Measurements from ENCODE around the gene ZNF592. TPM values are rescaled to one million over a fixed set of nuclear protein-coding genes. Genes with fewer than 3 reads are reported as not detected.

The ZNF592 gene
- total and polyA plus RNA-seq, 9 of the 15 experiments (the other 6 are each of a cell fraction or from before 2014, with no cell fraction given), result 0.88 to 23.8 (median 7.4) TPM

- FAIRE-seq, result no peak
- H3K9ac ChIP-seq (ENCODE audit: insufficient read depth in 1 of 2, low read depth in 2 of 2, low read length in 2 of 2), result no peak overlapping the region
- BruUV-seq (replicated peaks), result no TSS peak
- in situ Hi-C loops (cut with MboI), result no loop called here
- no peak overlapping the region for H3K4me3 ChIP-seq
- no peaks in the 10 kb centered on the region for H3K27me3 ChIP-seq (ENCODE audit: control insufficient read depth in 2 of 2, insufficient read depth in 2 of 2, low read length in 2 of 2)
- TF ChIP-seq ZNF699 (CRISPR knock-in tag; IDR thresholded peaks at IDR 0.05; ENCODE audit: insufficient replicate concordance), result no peak
- TF ChIP-seq POLR2H (tag; IDR thresholded peaks at IDR 0.05; ENCODE audit: low read depth), result no peak
- TF ChIP-seq ZNF282 (CRISPR knock-in tag; IDR thresholded peaks at IDR 0.05), result no peak
- no peak for TF ChIP-seq CHAMP1 (IDR thresholded peaks at IDR 0.05)
- TF ChIP-seq POLR2G (IDR thresholded peaks at IDR 0.05; ENCODE audit: low read depth, low read length), result no peak
- no peak for TF ChIP-seq GABPB1 (CRISPR knock-in tag; IDR thresholded peaks at IDR 0.05)
- TF ChIP-seq, protein P1, sequence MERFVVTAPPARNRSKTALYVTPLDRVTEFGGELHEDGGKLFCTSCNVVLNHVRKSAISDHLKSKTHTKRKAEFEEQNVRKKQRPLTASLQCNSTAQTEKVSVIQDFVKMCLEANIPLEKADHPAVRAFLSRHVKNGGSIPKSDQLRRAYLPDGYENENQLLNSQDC (CRISPR knock-in tag; IDR thresholded peaks at IDR 0.05), result no peak
- TF ChIP-seq ASH1L (IDR thresholded peaks at IDR 0.05; ENCODE audit: borderline replicate concordance, low read depth, partially characterized antibody), result no peak
- no peak for TF ChIP-seq RNF219 (CRISPR knock-in tag; IDR thresholded peaks at IDR 0.05)
- no peak for TF ChIP-seq SRSF7 (optimal IDR thresholded peaks at IDR 0.05; ENCODE audit: low read depth, low read length)
- no peak for TF ChIP-seq ZFP30 (CRISPR knock-in tag; IDR thresholded peaks at IDR 0.05; ENCODE audit: borderline replicate concordance)
- TF ChIP-seq ZNF561 (CRISPR knock-in tag; conservative IDR thresholded peaks at IDR 0.05), result no peak
- TF ChIP-seq ZNF224 (CRISPR knock-in tag; IDR thresholded peaks at IDR 0.05), result no peak
- TF ChIP-seq FUS (optimal IDR thresholded peaks at IDR 0.05; ENCODE audit: low read depth, low read length), result no peak
- TF ChIP-seq CHD1 (IDR thresholded peaks at IDR 0.05; ENCODE audit: low read length), result no peak
- no peak for TF ChIP-seq SUPT5H (IDR thresholded peaks at IDR 0.05)
- TF ChIP-seq ZNF780A (CRISPR knock-in tag; IDR thresholded peaks at IDR 0.05), result no peak
- TF ChIP-seq EHMT2 (IDR thresholded peaks at IDR 0.05), result no peak
- TF ChIP-seq SAFB2 (IDR thresholded peaks at IDR 0.05; ENCODE audit: borderline replicate concordance, low read depth, low read length, severe bottlenecking), result no peak
- H3K9me1 ChIP-seq (ENCODE audit: control insufficient read depth, insufficient read depth, low read length), result peaks cover 15% of the 10 kb centered on the region
- CTCF ChIA-PET (ENCODE audit: low intra/inter-chr PET ratio), result no interaction called here
- H3K36me3 ChIP-seq (ENCODE audit: control insufficient read depth, insufficient read depth, low read length), result peaks cover 8% of the 10 kb centered on the region; the same call in 1 of the 3 replicates
- peaks cover 37% of the 10 kb centered on the region for H4K20me1 ChIP-seq (replicated peaks; ENCODE audit: control insufficient read depth, insufficient read depth, low read length)
- H2AFZ ChIP-seq (ENCODE audit: low read depth, low read length), result no peak overlapping the region
- POLR2A ChIA-PET, result interaction anchor here (0.7 kb wide), 1 partner anchor 305 kb away, joined by 3 read pairs; no protein-coding TSS in a partner anchor
- H3K27ac ChIP-seq (ENCODE audit: extremely low read depth, low read depth, low read length), result no peak overlapping the region
- no peak for ATAC-seq
- no peaks in the 10 kb centered on the region for H3K9me3 ChIP-seq (replicated peaks; ENCODE audit: control insufficient read depth, insufficient read depth, low read depth, low read length)
- 93% methylated on average over 1 of the region's 1 CpG for WGBS (ENCODE audit: insufficient coverage, low coverage, missing lambda C conversion rate)
- peaks cover 7 to 12% of the 10 kb centered on the region in 2 experiments; a peak in 2 of 5 replicates for H3K4me1 ChIP-seq (replicated peaks in 1 of 2; ENCODE audit: control insufficient read depth in 2 of 2, insufficient read depth in 2 of 2, low read length in 2 of 2)
- no peak for DNase-seq (ENCODE audit: extremely low read depth in 1 of 4, low spot score in 3 of 4)
- H3K4me2 ChIP-seq (ENCODE audit: insufficient read depth, low read length), result no peak overlapping the region
- intact Hi-C loops (cut with micrococcal nuclease), result no loop called here
- peaks cover 97% of the 10 kb centered on the region for H3K79me2 ChIP-seq (ENCODE audit: control insufficient read depth, insufficient read depth, low read length)
Measured at GRCh38 chr15:84759018-84759417, 10.6 kb downstream of the ZNF592 start.

Measured in K562 (cell line).